ENCODE measurements around the gene AFF2.

AFF2 gene

GRCh38 chrX:148536961-148537360 is 36.5 kb downstream of the AFF2 start:
- no peak for TF ChIP-seq CTCF (IDR thresholded peaks at IDR 0.05; ENCODE audit: extremely low read depth, missing control alignments)
- DNase-seq (ENCODE audit: low spot score) = no peak

GRCh38 chrX:148537556-148538182 is 37.3 kb downstream of the AFF2 start:
- no peak for TF ChIP-seq CTCF (IDR thresholded peaks at IDR 0.05; ENCODE audit: extremely low read depth, missing control alignments)
- DNase-seq (ENCODE audit: low spot score) = no peak

- no peak for TF ChIP-seq CTCF (IDR thresholded peaks at IDR 0.05; ENCODE audit: extremely low read depth, missing control alignments)
- no peak for DNase-seq (ENCODE audit: low spot score)
Measured at GRCh38 chrX:148538582-148538981, 38.2 kb downstream of the AFF2 start.

- no peak for TF ChIP-seq CTCF (IDR thresholded peaks at IDR 0.05; ENCODE audit: extremely low read depth, missing control alignments)
- DNase-seq (ENCODE audit: low spot score) = no peak
Measured at GRCh38 chrX:148540114-148540513, 39.7 kb downstream of the AFF2 start.

- no peak for DNase-seq (ENCODE audit: low spot score)
- no peak for TF ChIP-seq CTCF (IDR thresholded peaks at IDR 0.05; ENCODE audit: extremely low read depth, missing control alignments)
Measured at GRCh38 chrX:148540671-148541583, 40.5 kb downstream of the AFF2 start.

- no peak for DNase-seq (ENCODE audit: low spot score)
- TF ChIP-seq CTCF (IDR thresholded peaks at IDR 0.05; ENCODE audit: extremely low read depth, missing control alignments) = no peak
Measured at GRCh38 chrX:148541584-148541940, 41.1 kb downstream of the AFF2 start.

GRCh38 chrX:148542481-148543255 is 42.3 kb downstream of the AFF2 start:
- no peak for DNase-seq (ENCODE audit: low spot score)
- TF ChIP-seq CTCF (IDR thresholded peaks at IDR 0.05; ENCODE audit: extremely low read depth, missing control alignments) = no peak

Measured in GM20000 (cell line).